ENCODE data around the gene RREB1. TPM values are rescaled to one million over a fixed set of nuclear protein-coding genes. Genes with fewer than 3 reads are reported as not detected.

The RREB1 gene
- total RNA-seq, 1 experiment from 2014 or later, result 35.8 TPM

DNA sequence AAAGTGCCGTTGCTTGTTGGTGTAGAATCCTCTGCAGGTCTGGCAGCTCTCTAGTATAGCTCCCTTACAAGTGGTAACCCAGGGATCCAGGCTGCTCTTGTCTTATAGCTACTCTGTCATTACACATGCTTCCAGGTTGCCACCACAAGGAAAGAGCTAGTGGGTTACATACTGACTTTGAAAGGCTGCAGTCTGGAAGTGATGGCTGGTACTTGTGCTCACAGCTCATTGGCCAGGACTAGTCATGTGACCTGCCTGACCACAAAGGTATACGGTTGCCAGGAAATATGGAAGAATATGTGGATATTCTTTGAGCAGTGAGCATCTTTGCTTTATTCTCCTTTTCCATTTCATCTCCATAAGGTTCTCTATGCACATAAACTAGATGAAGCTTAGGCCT is 46.0 kb downstream of the RREB1 start:
- Histone ChIP-seq H3K9ac (ENCODE audit: extremely low read depth, insufficient read length, low read length) (no peak overlapping the region), H2BK120ac (ENCODE audit: low read depth, low read length, poor library complexity, severe bottlenecking) (no peak overlapping the region), H3K27ac (ENCODE audit: insufficient read length, low read depth, low read length) (no peak overlapping the region), H3K79me2 (ENCODE audit: insufficient read depth, low read length) (peaks cover 4% of the 10 kb centered on the region; the same call in 1 of the 2 replicates), H4K20me1 (ENCODE audit: control insufficient read depth, insufficient read depth, insufficient read length) (no peaks in the 10 kb centered on the region), H3K9me3 (ENCODE audit: control insufficient read depth, low read depth, low read length) (no peaks in the 10 kb centered on the region), H3K4me2 (ENCODE audit: insufficient read depth, insufficient read length, low read length) (no peak overlapping the region), H3K18ac (ENCODE audit: insufficient read length, low read depth, low read length) (no peak overlapping the region), H2BK20ac (ENCODE audit: low read depth, low read length, poor library complexity, severe bottlenecking) (no peak overlapping the region), H3K23ac (ENCODE audit: insufficient read length, low read depth, low read length) (no peak overlapping the region), H3K4ac (ENCODE audit: low read depth, low read length) (no peak overlapping the region), H3K56ac (ENCODE audit: insufficient read length, low read depth, low read length) (no peak overlapping the region), H4K8ac (replicated peaks; ENCODE audit: insufficient read length, low read depth, low read length) (no peak overlapping the region), H3K4me1 (ENCODE audit: insufficient read depth, low read length) (peaks cover 10% of the 10 kb centered on the region; the same call in 1 of the 2 replicates), H2BK5ac (ENCODE audit: insufficient read length, low read length) (no peak overlapping the region), H2AFZ (ENCODE audit: low read length) (no peak overlapping the region), H4K5ac (ENCODE audit: insufficient read length, low read depth, low read length) (no peak overlapping the region), H4K91ac (ENCODE audit: insufficient read length, low read depth, low read length) (no peak overlapping the region), H2AK5ac (ENCODE audit: insufficient read length, low read length) (no peak overlapping the region), H2BK15ac (ENCODE audit: low read depth, low read length) (no peak overlapping the region), H3K27me3 (ENCODE audit: insufficient read depth, low read length) (no peaks in the 10 kb centered on the region), H2BK12ac (ENCODE audit: insufficient read length, low read depth, low read length) (no peak overlapping the region), H3K79me1 (ENCODE audit: insufficient read depth, low read depth, low read length, poor library complexity, severe bottlenecking) (peaks cover 4% of the 10 kb centered on the region), H3T11ph (ENCODE audit: low read length) (no peak overlapping the region), H3K23me2 (ENCODE audit: insufficient read length, low read depth, low read length, poor library complexity, severe bottlenecking) (no peaks in the 10 kb centered on the region), H3K14ac (ENCODE audit: insufficient read depth, low read length) (no peak overlapping the region)
- Mint-ChIP-seq H3K27me3 (ENCODE audit: low read depth) (no peaks in the 10 kb centered on the region), H3K4me1 (peaks cover 52 to 57% of the 10 kb centered on the region in 2 experiments), H3K9me3 (no peaks in the 10 kb centered on the region), H3K36me3 (ENCODE audit: insufficient read depth in 1 of 3, low read depth in 3 of 3) (no peaks in the 10 kb centered on the region), H3K4me3 (no peak overlapping the region), H3K27ac (peak overlapping the region in 1 of 3 experiments; percentile 62; a peak in 1 of 7 replicates)
- TF ChIP-seq, protein P1, sequence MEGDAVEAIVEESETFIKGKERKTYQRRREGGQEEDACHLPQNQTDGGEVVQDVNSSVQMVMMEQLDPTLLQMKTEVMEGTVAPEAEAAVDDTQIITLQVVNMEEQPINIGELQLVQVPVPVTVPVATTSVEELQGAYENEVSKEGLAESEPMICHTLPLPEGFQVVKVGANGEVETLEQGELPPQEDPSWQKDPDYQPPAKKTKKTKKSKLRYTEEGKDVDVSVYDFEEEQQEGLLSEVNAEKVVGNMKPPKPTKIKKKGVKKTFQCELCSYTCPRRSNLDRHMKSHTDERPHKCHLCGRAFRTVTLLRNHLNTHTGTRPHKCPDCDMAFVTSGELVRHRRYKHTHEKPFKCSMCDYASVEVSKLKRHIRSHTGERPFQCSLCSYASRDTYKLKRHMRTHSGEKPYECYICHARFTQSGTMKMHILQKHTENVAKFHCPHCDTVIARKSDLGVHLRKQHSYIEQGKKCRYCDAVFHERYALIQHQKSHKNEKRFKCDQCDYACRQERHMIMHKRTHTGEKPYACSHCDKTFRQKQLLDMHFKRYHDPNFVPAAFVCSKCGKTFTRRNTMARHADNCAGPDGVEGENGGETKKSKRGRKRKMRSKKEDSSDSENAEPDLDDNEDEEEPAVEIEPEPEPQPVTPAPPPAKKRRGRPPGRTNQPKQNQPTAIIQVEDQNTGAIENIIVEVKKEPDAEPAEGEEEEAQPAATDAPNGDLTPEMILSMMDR (conservative IDR thresholded peaks at IDR 0.05), result no peak
- WGBS (ENCODE audit: extremely low coverage, insufficient read length, low lambda C conversion rate), result no CpG with 5 or more reads among the region's 2 CpGs
- DNase-seq, result no peak

Data from H9 (cell line).